ENCODE data around the gene DCC.

Gene DCC

GRCh38 chr18:52431683-52432082 is 91.7 kb downstream of the DCC start:
- DNase-seq: no peak

DNA sequence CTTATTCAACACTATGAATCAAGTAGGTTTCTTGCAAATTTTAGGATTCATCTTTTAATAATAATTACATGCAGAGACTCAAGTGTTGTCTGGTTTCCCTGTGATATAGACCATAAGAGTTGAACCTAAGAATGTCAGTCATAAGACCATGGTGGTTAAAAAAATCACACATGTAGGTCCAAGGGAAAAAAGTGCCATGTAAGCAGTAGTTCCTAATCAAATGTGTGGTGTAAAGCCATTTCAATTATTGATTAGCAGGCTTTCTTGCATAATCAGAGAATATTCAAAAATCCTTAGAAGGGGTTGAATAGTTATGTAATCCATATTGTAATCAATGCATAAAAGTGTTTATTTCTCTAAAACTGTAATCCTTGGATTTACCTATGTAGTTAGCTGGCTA is 93.8 kb downstream of the DCC start:
- DNase-seq: no peak

- DNase-seq: no peak
Measured at GRCh38 chr18:52435301-52435700, 95.3 kb downstream of the DCC start.

- DNase-seq: no peak
Measured at GRCh38 chr18:52437161-52437560, 97.2 kb downstream of the DCC start.

DNA sequence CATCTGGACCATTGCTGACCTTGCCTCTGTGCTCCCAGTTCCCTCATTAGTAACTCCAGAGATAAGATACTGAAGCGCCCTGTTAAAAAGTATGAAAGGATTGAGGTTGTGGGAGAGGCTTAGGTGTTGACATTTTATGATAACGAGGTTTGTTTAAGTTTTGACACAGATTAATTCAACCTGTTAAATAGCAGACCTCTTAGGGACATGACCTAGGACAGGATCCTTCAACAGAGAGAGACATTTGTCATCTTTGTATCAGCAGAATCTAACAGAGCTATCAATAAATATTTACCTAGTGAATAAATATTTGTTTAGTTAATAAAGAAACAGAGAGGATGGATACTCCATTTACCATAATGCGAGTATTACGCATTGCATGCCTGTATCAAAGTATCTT is 99.5 kb downstream of the DCC start:
- DNase-seq: no peak

GRCh38 chr18:52441794-52442193 is 101.8 kb downstream of the DCC start:
- no peak for DNase-seq

DNA sequence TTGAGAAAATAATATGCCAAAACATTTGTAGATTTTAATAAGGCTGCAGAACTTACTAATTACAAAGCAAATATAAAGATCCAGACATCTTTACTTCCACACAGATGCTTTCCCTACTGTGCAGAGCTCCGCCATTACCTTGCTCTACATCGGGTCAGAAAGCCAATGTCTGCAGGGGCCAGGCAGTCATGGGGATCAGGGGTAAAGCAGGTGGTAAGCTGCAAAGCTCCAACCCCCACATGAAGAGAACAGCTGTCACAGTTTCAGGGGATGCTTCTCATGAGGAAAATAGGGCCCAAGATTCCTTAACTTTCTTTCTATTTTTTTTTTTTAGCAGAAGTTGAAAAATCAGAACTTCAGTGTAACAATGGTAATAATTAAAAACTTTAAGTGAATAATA is 102.7 kb downstream of the DCC start:
- DNase-seq: no peak

DNA sequence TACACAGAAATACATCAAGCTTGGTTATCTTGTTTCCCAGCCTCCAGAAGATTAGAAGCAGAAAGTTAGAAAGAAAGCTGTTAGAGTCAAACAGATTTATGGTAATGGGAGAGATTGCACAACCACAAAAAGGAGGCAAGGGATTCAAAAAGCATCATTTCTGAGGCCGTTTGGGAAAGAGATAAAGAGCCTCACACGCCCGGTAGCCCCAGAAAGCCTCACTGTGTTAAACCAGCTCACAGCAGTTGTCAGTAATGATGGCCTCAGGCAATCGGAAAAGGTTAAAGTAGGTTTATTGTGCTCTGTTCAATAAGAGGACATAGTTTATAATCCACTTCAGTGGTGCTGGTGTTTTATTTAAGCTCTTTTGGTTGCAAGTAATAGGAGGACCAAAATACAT is 111.3 kb downstream of the DCC start:
- DNase-seq: no peak

DNA sequence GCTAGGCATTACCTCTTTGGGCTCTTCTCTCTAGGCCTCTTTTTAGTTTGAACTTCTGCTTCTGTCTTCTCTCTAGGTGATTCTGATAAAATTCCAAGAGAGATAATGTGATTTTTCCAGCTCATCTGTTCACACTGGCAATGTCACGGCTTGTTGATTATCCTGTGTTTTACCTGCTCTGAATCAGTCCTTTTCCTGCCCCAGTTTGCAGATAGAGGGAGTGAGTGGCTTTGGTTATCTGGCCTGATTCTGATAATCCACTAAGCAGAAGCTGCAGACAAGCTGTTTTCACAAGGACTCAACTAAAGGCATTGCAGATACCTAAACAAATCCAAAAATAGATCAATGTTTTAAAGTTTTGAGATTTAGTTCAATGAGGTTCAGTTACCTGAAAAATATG is 111.9 kb downstream of the DCC start:
- DNase-seq: no peak

GRCh38 chr18:52452427-52452826 is 112.4 kb downstream of the DCC start:
- no peak for DNase-seq

DNA sequence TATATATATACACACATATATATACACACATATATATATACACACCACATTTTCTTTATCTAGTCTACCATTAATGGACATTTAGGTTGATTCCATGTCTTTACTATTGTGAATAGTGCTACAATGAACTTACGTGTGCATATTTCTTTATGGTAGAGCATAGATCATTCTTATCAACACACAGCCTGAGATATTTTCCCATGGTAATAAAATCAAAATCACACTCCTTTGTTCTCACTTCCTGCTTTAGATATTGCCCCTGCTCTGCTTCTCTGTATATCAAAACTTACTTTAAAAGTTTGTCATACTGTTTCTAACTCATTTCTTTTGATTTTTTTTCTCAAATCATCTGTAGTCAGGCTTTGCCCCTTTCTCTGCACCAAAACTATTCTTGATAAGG is 119.9 kb downstream of the DCC start:
- DNase-seq: no peak

DNA sequence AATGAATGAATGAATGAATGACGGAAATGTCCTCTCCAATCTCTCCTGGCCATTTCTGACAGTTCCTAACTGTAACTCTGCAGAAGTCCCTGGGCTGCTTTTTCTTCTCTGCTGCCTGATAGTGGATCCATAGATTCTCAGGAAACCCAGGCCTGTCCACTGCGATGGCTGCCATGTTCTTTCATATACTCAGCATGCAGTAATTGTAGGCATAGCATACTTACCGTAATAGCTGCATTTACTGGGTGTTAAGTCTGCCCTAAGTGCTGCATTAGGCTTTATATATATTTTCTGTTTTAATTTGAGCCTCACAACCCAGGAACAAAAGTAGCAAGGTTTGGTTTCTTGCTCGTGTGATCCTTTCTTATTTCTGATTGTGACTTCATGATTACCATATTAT is 122.9 kb downstream of the DCC start:
- DNase-seq: no peak

- DNase-seq: no peak
Measured at GRCh38 chr18:52465391-52465790, 125.4 kb downstream of the DCC start.

- no peak for DNase-seq
Measured at GRCh38 chr18:52468496-52468895, 128.5 kb downstream of the DCC start.

- DNase-seq: no peak
Measured at GRCh38 chr18:52475325-52475724, 135.3 kb downstream of the DCC start.

GRCh38 chr18:52481116-52481515 is 141.1 kb downstream of the DCC start:
- no peak for DNase-seq

DNA sequence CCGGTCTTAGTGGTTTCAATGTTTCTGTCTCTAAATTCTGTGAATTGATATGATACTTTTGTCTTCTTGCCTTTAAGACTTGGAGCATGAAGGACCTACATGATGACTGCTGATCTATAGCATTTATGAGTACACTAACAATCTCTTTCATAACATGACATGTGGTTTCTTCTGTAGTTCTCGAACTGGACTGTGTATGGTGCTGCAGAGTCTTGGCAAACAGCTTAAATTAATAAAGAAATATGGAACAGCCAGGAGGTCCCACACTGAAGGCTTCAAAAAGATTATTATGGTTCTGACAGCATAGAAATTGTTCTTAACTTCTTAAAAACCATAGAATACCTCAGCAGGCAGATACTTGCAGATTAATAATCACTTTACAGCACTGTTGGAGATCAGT is 145.0 kb downstream of the DCC start:
- no peak for DNase-seq

DNA sequence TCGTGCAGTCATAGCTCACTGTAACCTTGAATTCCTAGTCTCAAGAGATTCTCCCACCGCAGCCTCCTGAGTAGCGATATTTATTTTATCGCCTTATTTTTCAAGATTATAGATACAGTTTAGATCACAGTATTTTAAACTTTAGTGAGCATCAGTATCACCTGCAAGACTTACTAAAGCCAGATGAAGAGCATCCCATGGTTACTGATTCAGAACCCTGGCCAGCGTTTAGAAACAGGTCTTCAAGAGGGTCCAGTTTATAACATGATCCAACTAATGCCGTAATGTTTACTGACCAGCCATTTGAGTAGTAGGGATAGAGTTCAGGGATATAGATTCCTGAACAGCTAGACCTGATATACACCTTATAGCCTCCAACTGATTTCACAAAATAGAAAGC is 146.1 kb downstream of the DCC start:
- no peak for DNase-seq

- DNase-seq: no peak
Measured at GRCh38 chr18:52489396-52490306, 149.7 kb downstream of the DCC start.

- DNase-seq: no peak
Measured at GRCh38 chr18:52496426-52496825, 156.4 kb downstream of the DCC start.

GRCh38 chr18:52499016-52499415 is 159.0 kb downstream of the DCC start:
- DNase-seq: no peak

DNA sequence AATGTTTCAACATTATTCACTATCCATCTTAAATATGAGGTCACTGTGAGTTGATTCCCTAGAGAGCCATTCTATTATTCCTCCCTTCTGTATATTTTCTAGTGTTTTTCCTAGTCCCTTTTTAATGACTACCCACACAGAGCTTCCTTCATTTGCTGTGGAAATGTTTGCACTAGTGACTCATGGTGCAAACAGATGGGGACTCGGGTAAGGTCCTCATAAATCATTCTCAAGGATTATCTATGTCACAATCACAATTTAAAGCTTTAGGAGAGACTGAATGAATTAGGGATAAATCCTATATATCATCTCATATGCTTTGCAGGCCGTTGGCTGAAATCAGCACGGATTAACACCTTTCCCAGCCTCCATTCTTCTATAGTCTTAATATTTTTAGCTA is 159.6 kb downstream of the DCC start:
- no peak for DNase-seq

- no peak for DNase-seq
Measured at GRCh38 chr18:52504589-52504988, 164.6 kb downstream of the DCC start.

DNA sequence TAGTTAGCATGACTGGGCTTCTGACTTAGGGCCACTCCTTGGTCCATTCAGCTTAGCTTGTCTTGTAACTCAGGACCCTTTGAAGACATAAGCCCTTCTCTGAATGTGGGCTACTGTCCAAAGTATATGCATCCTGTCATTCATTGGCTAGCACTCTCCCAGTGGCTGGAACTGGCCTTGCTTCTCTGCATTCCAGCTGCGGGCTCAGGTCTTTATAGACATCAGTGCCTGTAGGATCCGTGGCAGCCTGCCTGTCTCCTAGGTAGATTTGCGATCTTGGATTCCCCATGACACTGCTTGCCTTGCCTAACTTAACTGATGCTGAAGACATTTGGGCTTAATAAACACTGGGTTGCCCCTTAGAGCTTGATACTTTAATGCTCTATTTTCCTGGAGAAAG is 170.1 kb downstream of the DCC start:
- DNase-seq: no peak

GRCh38 chr18:52518086-52518485 is 178.1 kb downstream of the DCC start:
- no peak for DNase-seq
